Measurements from ENCODE around the gene ACTN1. TPM values are rescaled to one million over a fixed set of nuclear protein-coding genes. Genes with fewer than 3 reads are reported as not detected.

Gene ACTN1
- total and polyA plus RNA-seq, 2 of the 8 experiments (the other 6 are each of a cell fraction or from before 2014, with no cell fraction given): 236 to 262 TPM

DNA sequence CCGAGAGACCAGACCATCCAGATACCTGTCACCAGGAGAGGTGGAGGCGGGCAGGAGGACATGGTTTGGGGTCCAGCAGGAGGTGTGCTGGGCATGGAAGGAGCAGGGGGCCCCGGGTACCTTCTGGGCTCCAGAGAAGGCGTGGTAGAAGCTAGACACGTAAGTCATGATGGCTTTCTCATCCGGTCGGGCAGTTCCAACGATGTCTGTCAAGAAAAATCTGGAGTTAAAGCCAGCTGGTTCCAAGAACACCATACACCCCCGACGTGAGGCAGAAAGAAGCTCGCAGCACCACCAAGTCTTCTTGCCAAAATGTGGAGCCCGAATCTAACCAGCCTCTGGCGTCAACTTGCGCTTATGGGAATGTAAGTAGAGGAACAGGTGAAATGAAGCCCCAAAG, 76.7 kb downstream of the ACTN1 start (continued):
- TF ChIP-seq SRF (IDR thresholded peaks at IDR 0.05; ENCODE audit: low read depth, low read length) (no peak), ASH2L (IDR thresholded peaks at IDR 0.05; ENCODE audit: low read length) (no peak)

Measured in H1 (cell line).